ENCODE data around the gene PPARGC1A.

GRCh38 chr4:23774909-23775308 is 114.9 kb downstream of the PPARGC1A start:
- TF ChIP-seq, protein P1, sequence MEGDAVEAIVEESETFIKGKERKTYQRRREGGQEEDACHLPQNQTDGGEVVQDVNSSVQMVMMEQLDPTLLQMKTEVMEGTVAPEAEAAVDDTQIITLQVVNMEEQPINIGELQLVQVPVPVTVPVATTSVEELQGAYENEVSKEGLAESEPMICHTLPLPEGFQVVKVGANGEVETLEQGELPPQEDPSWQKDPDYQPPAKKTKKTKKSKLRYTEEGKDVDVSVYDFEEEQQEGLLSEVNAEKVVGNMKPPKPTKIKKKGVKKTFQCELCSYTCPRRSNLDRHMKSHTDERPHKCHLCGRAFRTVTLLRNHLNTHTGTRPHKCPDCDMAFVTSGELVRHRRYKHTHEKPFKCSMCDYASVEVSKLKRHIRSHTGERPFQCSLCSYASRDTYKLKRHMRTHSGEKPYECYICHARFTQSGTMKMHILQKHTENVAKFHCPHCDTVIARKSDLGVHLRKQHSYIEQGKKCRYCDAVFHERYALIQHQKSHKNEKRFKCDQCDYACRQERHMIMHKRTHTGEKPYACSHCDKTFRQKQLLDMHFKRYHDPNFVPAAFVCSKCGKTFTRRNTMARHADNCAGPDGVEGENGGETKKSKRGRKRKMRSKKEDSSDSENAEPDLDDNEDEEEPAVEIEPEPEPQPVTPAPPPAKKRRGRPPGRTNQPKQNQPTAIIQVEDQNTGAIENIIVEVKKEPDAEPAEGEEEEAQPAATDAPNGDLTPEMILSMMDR (IDR thresholded peaks at IDR 0.05; ENCODE audit: low read depth, low read length, poor library complexity, severe bottlenecking) = no peak
- TF ChIP-seq EZH2phosphoT487 (IDR thresholded peaks at IDR 0.05; ENCODE audit: borderline replicate concordance, low read length) = no peak

Data from DOHH2 (cell line).